Neural progenitor cell (in vitro differentiated cells): ENCODE results near the gene DLG2.

Experiments used
- CTCF ChIP-seq: fragments of 200-600 bp; sonication (generic); IDR thresholded peaks from 2 replicates; pipeline ENCODE4 v1.5.1; 2017; ENCODE audit warnings: antibody characterized with exemption, mild to moderate bottlenecking
- EZH2 ChIP-seq: fragments of 200-600 bp; sonication (generic); IDR thresholded peaks from 2 replicates; pipeline ENCODE4 v1.6.1; 2017; ENCODE audit warnings: antibody characterized with exemption, mild to moderate bottlenecking, moderate library complexity

GRCh38 chr11:84130646-84131427 lies 1496.3 kb downstream of the DLG2 start:
- TF ChIP-seq CTCF (no peak), EZH2 (no peak)
